PFSK-1 (cell line): ENCODE results near the gene USH1G.

ENCODE experiments used
- FOXP2 ChIP-seq: optimal IDR thresholded peaks from 2 replicates; pipeline ENCODE3; 2011; ENCODE audit warnings: borderline replicate concordance, control low read depth, inconsistent platforms; ENCODE audit not compliant: insufficient read depth; ENCODE audit errors: extremely low read length, extremely low read depth
- POLR2AphosphoS5 ChIP-seq: IDR thresholded peaks from 2 replicates; pipeline ENCODE4 v1.6.1; 2012; ENCODE audit warnings: low read depth, mild to moderate bottlenecking, control low read depth, low read length, moderate library complexity
- REST ChIP-seq, 2 experiments: IDR thresholded peaks; 2 replicates each; pipeline versions ENCODE4 v1.6.1 to v1.8.0; 2011 to 2012; ENCODE audit warnings: low read depth in 2 of 2, low read length in 2 of 2, control low read depth in 1 of 2, inconsistent platforms in 1 of 2, mild to moderate bottlenecking in 1 of 2, moderate library complexity in 1 of 2; ENCODE audit not compliant: insufficient read depth in 1 of 2
- SIN3A ChIP-seq: IDR thresholded peaks from 2 replicates; pipeline ENCODE4 v1.6.1; 2012; ENCODE audit warnings: mild to moderate bottlenecking, low read length, moderate library complexity, borderline replicate concordance; ENCODE audit not compliant: insufficient read depth
- TAF1 ChIP-seq: IDR thresholded peaks from 2 replicates; pipeline ENCODE4 v1.6.1; 2012; ENCODE audit warnings: low read length, control low read depth, borderline replicate concordance; ENCODE audit not compliant: insufficient read depth

The USH1G gene

GRCh38 chr17:74956093-74956492 is 33.0 kb upstream of the USH1G start:
- TF ChIP-seq POLR2AphosphoS5 (no peak), FOXP2 (no peak), TAF1 (no peak), SIN3A (no peak)

- TF ChIP-seq FOXP2 (no peak), POLR2AphosphoS5 (no peak), REST (IDR thresholded peaks at IDR 0.05; ENCODE audit: insufficient read depth in 1 of 2, low read depth in 2 of 2, low read length in 2 of 2) (no peak), SIN3A (no peak)
These were observed 31.8 kb upstream of the USH1G start for GRCh38 chr17:74954665-74955421.

- TF ChIP-seq REST (IDR thresholded peaks at IDR 0.05; ENCODE audit: insufficient read depth in 1 of 2, low read depth in 2 of 2, low read length in 2 of 2) (no peak), SIN3A (no peak), TAF1 (no peak), FOXP2 (no peak), POLR2AphosphoS5 (no peak)
These were observed 31.1 kb upstream of the USH1G start for GRCh38 chr17:74954115-74954514.

GRCh38 chr17:74953134-74953687 is 30.2 kb upstream of the USH1G start:
- no peak for TF ChIP-seq REST (IDR thresholded peaks at IDR 0.05; ENCODE audit: insufficient read depth in 1 of 2, low read depth in 2 of 2, low read length in 2 of 2)

GRCh38 chr17:74952431-74953133 is 29.5 kb upstream of the USH1G start:
- no peak for TF ChIP-seq REST (IDR thresholded peaks at IDR 0.05; ENCODE audit: insufficient read depth in 1 of 2, low read depth in 2 of 2, low read length in 2 of 2)
- no peak for TF ChIP-seq FOXP2
- no peak for TF ChIP-seq POLR2AphosphoS5
- no peak for TF ChIP-seq SIN3A
